ENCODE results near the gene NOC2L.
"Not testable (repeated sequence)": the region's sequence is repeated elsewhere in the genome, so short reads cannot be mapped to it uniquely, and the experiment has no call there.

The NOC2L gene

GRCh38 chr1:897951-898350 is 61.1 kb downstream of the NOC2L start:
- FAIRE-seq: not testable (repeated sequence)

- no peak for FAIRE-seq
Observed at GRCh38 chr1:897226-897625, 61.8 kb downstream of the NOC2L start.
